Prostate gland (tissue), 2 donors: ENCODE results near the gene TP53I13.

ENCODE experiments used
- POLR2A ChIP-seq: fragments of 450-650 bp; IDR thresholded peaks from one replicate; pipeline ENCODE4 v1.6.1; 2016; ENCODE audit warnings: antibody characterized with exemption, mild to moderate bottlenecking
- POLR2AphosphoS5 ChIP-seq: sonication (generic); formaldehyde crosslinking; IDR thresholded peaks from one replicate; pipeline ENCODE4 v1.6.1; 2017; ENCODE audit warnings: antibody characterized with exemption
- TF ChIP-seq, protein P1 (sequence below), 4 experiments: fragments of 200-600 bp in 2 of 4; fragments of 450-650 bp in 2 of 4; sonication (generic) in 2 of 4; IDR thresholded peaks; 1 replicate in 3 of 4; 2 replicates in 1 of 4; pipeline ENCODE4 v1.5.1; 2016 to 2019; ENCODE audit warnings: antibody characterized with exemption in 4 of 4, mild to moderate bottlenecking in 2 of 4, moderate library complexity in 2 of 4

DNA sequence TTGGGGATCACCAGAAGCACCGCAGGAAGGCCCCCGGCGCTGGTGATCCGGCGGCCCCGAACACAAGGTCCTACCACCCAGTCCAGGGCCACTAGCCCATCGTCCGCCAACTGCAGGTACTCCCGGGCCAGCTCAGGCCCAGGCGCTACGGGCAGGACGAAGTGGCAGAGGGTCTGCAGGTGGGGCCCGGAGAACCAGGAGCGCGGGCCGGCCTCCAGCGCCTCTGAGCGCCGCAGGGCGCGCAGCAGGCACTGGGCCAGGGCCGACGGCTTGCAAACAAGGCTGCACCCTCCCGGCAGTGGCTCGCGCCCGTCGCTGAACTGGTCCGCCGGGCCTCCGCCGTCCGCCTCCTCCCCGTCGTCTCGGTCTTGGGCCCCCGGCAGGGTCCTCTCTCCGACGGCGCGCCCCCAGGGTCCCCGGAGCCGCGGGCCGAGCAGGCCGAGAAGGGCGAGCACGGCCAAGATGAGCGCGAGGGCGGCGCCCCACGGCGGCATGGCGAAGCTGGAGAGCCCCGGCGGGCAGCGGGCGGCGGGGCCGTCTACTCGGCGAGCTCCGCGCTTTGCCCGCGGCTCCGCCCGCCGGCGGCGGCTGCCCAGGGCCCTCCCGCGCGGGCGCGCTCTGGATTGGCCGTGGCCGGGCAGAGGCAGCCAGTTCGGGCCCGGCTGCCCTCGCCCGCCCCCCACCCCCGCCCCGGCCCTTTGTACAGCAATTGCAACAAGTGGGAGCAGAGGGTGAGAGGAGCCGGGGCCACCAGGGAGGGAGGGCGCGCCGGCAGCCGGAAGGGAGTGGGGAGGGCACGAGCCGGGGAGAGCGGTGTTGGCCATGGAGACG is 1.8 kb upstream of the TP53I13 start, which contains the start of gene ABHD15:
- TF ChIP-seq, protein P1, sequence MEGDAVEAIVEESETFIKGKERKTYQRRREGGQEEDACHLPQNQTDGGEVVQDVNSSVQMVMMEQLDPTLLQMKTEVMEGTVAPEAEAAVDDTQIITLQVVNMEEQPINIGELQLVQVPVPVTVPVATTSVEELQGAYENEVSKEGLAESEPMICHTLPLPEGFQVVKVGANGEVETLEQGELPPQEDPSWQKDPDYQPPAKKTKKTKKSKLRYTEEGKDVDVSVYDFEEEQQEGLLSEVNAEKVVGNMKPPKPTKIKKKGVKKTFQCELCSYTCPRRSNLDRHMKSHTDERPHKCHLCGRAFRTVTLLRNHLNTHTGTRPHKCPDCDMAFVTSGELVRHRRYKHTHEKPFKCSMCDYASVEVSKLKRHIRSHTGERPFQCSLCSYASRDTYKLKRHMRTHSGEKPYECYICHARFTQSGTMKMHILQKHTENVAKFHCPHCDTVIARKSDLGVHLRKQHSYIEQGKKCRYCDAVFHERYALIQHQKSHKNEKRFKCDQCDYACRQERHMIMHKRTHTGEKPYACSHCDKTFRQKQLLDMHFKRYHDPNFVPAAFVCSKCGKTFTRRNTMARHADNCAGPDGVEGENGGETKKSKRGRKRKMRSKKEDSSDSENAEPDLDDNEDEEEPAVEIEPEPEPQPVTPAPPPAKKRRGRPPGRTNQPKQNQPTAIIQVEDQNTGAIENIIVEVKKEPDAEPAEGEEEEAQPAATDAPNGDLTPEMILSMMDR (IDR thresholded peaks at IDR 0.05): no peak
- TF ChIP-seq POLR2A (peak; percentile 15), POLR2AphosphoS5 (no peak)
